PC-3 (cell line): Measurements from ENCODE around the gene C11orf21. TPM values are rescaled to one million over a fixed set of nuclear protein-coding genes. Genes with fewer than 3 reads are reported as not detected.

ENCODE experiments used
- ATAC-seq: fragments of 200-7000 bp; cut with Tn5 transposase; 2 replicates; pipeline ENCODE4 v1.9.1; 2020; ENCODE audit warnings: mild to moderate bottlenecking, moderate library complexity
- BruUV-seq: library from RNA; stranded (reverse); fragments of 400-500 nt; replicated peaks from 2 replicates; lab custom pipeline; 2021; lab: Mats Ljungman, UMichigan
- CTCF ChIA-PET: fragments of 300-600 bp; sonication (Branson Sonifier 250); formaldehyde crosslinking; loops from one replicate; lab custom pipeline; 2022; ENCODE audit warnings: antibody characterized with exemption; lab: Charles Lee
- POLR2A ChIA-PET: fragments of 300-600 bp; sonication (Branson Sonifier 250); formaldehyde crosslinking; loops from one replicate; lab custom pipeline; 2022; ENCODE audit warnings: antibody characterized with exemption; ENCODE audit not compliant: unreplicated experiment; lab: Charles Lee
- DNase-seq: peaks from one replicate; pipeline ENCODE4 v3.0.0-alpha.2; 2015
- H2AFZ ChIP-seq: fragments of 300-600 bp; sonication (generic); 2 replicates; pipeline ENCODE4 v1.6.0; 2016; ENCODE audit warnings: antibody characterized with exemption, low read length
- H3F3A ChIP-seq: fragments of 300-600 bp; sonication (generic); one replicate; pipeline ENCODE4 v1.6.0; 2017; ENCODE audit warnings: antibody characterized with exemption, low read length, control low read depth, mild to moderate bottlenecking; ENCODE audit not compliant: unreplicated experiment
- H3K27ac ChIP-seq: fragments of 300-600 bp; sonication (generic); 2 replicates; pipeline ENCODE4 v1.5.1; 2016; ENCODE audit warnings: mild to moderate bottlenecking, low read length
- H3K27me3 ChIP-seq: fragments of 300-600 bp; sonication (generic); 2 replicates; pipeline ENCODE4 v1.6.1; 2016; ENCODE audit warnings: low read length, mixed read lengths
- H3K36me3 ChIP-seq: fragments of 300-600 bp; sonication (generic); 2 replicates; pipeline ENCODE4 v1.6.1; 2016; ENCODE audit warnings: low read depth, mixed run types, low read length, mixed read lengths
- H3K4me1 ChIP-seq: fragments of 300-600 bp; sonication (generic); 2 replicates; pipeline ENCODE4 v1.5.1; 2016; ENCODE audit warnings: low read length; ENCODE audit not compliant: insufficient read depth
- H3K4me2 ChIP-seq: fragments of 300-600 bp; sonication (generic); 2 replicates; pipeline ENCODE4 v1.6.0; 2016; ENCODE audit warnings: low read length
- H3K4me3 ChIP-seq: fragments of 300-600 bp; sonication (generic); 2 replicates; pipeline ENCODE4 v1.5.1; 2016; ENCODE audit warnings: mild to moderate bottlenecking, low read length, mixed read lengths
- H3K79me2 ChIP-seq: fragments of 300-600 bp; sonication (generic); 2 replicates; pipeline ENCODE4 v1.6.1; 2017; ENCODE audit warnings: low read length, mixed read lengths
- H3K9ac ChIP-seq: fragments of 300-600 bp; sonication (generic); 2 replicates; pipeline ENCODE4 v1.6.0; 2016; ENCODE audit warnings: mild to moderate bottlenecking, low read length
- H3K9me2 ChIP-seq: fragments of 300-600 bp; sonication (generic); replicated peaks from 2 replicates; pipeline ENCODE4 v1.6.1; 2016; ENCODE audit warnings: mixed run types, low read length, mixed read lengths
- H3K9me3 ChIP-seq: fragments of 300-600 bp; sonication (generic); 2 replicates; pipeline ENCODE4 v1.6.1; 2016; ENCODE audit warnings: low read length, mixed read lengths
- H4K20me1 ChIP-seq: fragments of 300-600 bp; sonication (generic); 2 replicates; pipeline ENCODE4 v1.6.1; 2016; ENCODE audit warnings: low read length, mixed read lengths
- CTCF ChIP-seq: fragments of 300-600 bp; sonication (generic); conservative IDR thresholded peaks from 2 replicates; pipeline ENCODE4 v1.5.1; 2017; ENCODE audit warnings: antibody characterized with exemption, low read depth, mild to moderate bottlenecking, low read length
- EZH2 ChIP-seq: fragments of 300-600 bp; sonication (generic); IDR thresholded peaks from one replicate; pipeline ENCODE4 v1.6.1; 2017; ENCODE audit warnings: antibody characterized with exemption, mild to moderate bottlenecking, low read length; ENCODE audit not compliant: unreplicated experiment
- EZH2phosphoT487 ChIP-seq: fragments of 300-600 bp; sonication (generic); IDR thresholded peaks from 2 replicates; pipeline ENCODE4 v1.6.1; 2018; ENCODE audit warnings: mild to moderate bottlenecking, antibody characterized with exemption, low read length, borderline replicate concordance
- intact Hi-C: fragments of 100-400 bp; cut with micrococcal nuclease; formaldehyde crosslinking; loops from 2 replicates; pipeline ENCODE4 v1.9.0; 2023
- total RNA-seq: library from RNA; depleted of rRNA; stranded (reverse); fragments of >200 nt; gene quantifications from 2 replicates; pipeline ENCODE4 v1.2.3, GENCODE V29; 2014

Gene C11orf21
- total RNA-seq, 1 experiment from 2014 or later, result not detected

- no peak overlapping the region for H2AFZ ChIP-seq
- H3K9me2 ChIP-seq, result no peaks in the 10 kb centered on the region
- DNase-seq, result no peak
- H3K36me3 ChIP-seq, result no peaks in the 10 kb centered on the region
- no peak for ATAC-seq
- H3K4me2 ChIP-seq, result no peak overlapping the region
- H3K4me3 ChIP-seq, result no peak overlapping the region
- no peaks in the 10 kb centered on the region for H4K20me1 ChIP-seq
- ChIA-PET POLR2A (no interaction called here), CTCF (no interaction called here)
- H3K9me3 ChIP-seq, result no peaks in the 10 kb centered on the region
- H3K27ac ChIP-seq, result no peak overlapping the region
- H3K79me2 ChIP-seq, result no peaks in the 10 kb centered on the region
- no TSS peak for BruUV-seq
- H3K27me3 ChIP-seq, result no peaks in the 10 kb centered on the region
- no peak overlapping the region for H3K9ac ChIP-seq
- H3F3A ChIP-seq, result no peaks in the 10 kb centered on the region
- no peak for TF ChIP-seq EZH2phosphoT487
- no peak for TF ChIP-seq CTCF
- no peak for TF ChIP-seq EZH2
- H3K4me1 ChIP-seq, result no peaks in the 10 kb centered on the region
- intact Hi-C loops, result no loop called here
Observed at GRCh38 chr11:2295971-2296912, 5.5 kb downstream of the C11orf21 start.

- Histone ChIP-seq H3K79me2 (no peaks in the 10 kb centered on the region), H3K9me3 (no peaks in the 10 kb centered on the region), H3F3A (no peaks in the 10 kb centered on the region), H3K36me3 (no peaks in the 10 kb centered on the region), H3K4me1 (no peaks in the 10 kb centered on the region; the same call in 1 of the 2 replicates), H3K4me2 (no peak overlapping the region), H3K9ac (no peak overlapping the region), H3K27ac (no peak overlapping the region), H2AFZ (no peak overlapping the region), H3K27me3 (no peaks in the 10 kb centered on the region), H3K4me3 (no peak overlapping the region), H4K20me1 (no peaks in the 10 kb centered on the region), H3K9me2 (no peaks in the 10 kb centered on the region)
- BruUV-seq, result no TSS peak
- DNase-seq (no peak), ATAC-seq (no peak)
- CTCF ChIA-PET, result no interaction called here
- TF ChIP-seq EZH2, result no peak
- TF ChIP-seq EZH2phosphoT487, result no peak
- TF ChIP-seq CTCF, result no peak
- intact Hi-C loops, result no loop called here
- POLR2A ChIA-PET, result no interaction called here
Observed at GRCh38 chr11:2294926-2295290, 6.8 kb downstream of the C11orf21 start.
